HG02885 (cell line): ENCODE results near the gene OSBPL10.

Source experiments
- ATAC-seq: cut with Tn5 transposase; IDR thresholded peaks from one replicate; pipeline ENCODE4 v1.9.1; 2021; ENCODE audit warnings: mild to moderate bottlenecking; ENCODE audit not compliant: unreplicated experiment, poor library complexity

The OSBPL10 gene

GRCh38 chr3:31929826-31930502, 51.1 kb downstream of the OSBPL10 start:
- peak; percentile 39 for ATAC-seq

DNA sequence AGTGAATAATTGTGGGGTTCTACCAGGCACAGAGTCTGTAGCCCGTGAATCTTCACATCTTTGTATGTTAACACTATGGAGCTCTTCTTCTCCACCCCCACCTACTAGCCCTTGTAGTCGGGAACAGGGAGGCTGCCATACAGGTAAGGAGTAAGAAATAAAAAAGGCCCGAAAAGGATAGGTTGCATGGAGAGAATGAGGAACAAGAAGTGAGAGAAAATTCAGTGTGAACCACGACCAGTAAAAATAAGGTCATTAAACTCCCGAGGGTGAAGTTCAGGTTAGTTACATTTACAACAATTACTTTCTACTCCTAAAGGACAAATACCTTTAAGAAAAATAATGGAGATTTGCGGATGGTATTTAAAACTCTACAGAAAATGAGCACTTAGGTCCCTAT, 53.3 kb downstream of the OSBPL10 start:
- ATAC-seq, result no peak

DNA sequence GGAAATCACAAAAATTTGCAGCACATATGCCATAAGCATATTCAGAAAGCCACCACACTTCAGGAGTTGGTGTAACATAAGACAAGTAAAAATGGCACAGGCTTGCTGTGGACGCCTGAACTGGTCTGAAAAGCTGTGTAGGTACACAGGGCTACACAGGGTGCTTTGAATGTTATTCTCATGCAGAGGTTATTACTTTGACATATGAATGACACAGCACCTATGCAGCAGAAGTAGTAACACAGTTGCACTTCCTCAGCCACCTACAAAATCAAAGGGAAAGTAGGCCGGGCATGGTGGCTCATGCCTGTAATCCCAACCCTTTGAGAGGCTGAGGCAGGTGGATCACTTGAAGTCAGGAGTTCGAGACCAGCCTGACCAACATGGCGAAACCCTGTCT, 54.5 kb downstream of the OSBPL10 start:
- no peak for ATAC-seq

GRCh38 chr3:31925271-31925630, 55.8 kb downstream of the OSBPL10 start:
- ATAC-seq, result no peak

GRCh38 chr3:31924610-31925270, 56.3 kb downstream of the OSBPL10 start:
- no peak for ATAC-seq

DNA sequence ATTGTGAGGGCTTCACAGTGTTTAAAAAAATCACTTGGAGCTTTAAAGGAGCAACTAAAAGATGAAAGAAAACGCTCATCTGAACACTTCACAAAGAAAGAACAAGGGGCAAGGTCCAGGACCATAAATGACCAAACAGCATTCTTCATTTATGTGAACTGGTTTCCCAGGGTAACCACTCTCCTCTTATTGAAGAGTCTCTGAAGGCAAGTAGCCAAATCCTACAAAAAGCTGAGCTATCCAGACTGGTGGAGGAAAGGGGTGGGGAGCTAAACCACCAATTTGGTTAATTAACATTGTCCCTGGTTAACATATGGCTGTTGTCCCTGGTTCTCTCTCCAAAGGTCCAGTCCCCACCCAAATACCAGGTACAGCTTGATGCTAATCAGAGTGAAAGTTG, 58.1 kb downstream of the OSBPL10 start:
- no peak for ATAC-seq

- no peak for ATAC-seq
These were observed 59.2 kb downstream of the OSBPL10 start for GRCh38 chr3:31921837-31922236.

- no peak for ATAC-seq
These were observed 60.8 kb downstream of the OSBPL10 start for GRCh38 chr3:31920310-31920709.

DNA sequence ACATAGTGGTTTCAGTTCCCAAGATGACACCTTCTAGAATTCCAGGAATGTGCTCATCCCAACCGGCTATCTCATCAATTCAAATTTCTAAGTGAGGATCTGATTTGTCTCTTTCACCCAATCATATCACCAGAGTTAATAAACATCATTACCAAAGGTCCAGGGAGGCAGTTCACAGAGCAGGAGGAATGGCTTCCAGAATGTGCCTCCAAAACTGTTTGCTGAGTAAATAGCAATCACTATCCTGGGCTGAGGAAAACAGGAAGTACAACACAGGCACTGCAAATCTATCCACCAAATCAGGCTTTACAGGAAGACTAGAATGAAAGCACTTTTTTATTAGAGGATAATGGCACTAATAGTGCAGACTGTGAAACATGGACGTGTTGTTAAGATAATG, 61.5 kb downstream of the OSBPL10 start:
- no peak for ATAC-seq

- peak; percentile 60 for ATAC-seq
These were observed 62.6 kb downstream of the OSBPL10 start for GRCh38 chr3:31918179-31919150.

DNA sequence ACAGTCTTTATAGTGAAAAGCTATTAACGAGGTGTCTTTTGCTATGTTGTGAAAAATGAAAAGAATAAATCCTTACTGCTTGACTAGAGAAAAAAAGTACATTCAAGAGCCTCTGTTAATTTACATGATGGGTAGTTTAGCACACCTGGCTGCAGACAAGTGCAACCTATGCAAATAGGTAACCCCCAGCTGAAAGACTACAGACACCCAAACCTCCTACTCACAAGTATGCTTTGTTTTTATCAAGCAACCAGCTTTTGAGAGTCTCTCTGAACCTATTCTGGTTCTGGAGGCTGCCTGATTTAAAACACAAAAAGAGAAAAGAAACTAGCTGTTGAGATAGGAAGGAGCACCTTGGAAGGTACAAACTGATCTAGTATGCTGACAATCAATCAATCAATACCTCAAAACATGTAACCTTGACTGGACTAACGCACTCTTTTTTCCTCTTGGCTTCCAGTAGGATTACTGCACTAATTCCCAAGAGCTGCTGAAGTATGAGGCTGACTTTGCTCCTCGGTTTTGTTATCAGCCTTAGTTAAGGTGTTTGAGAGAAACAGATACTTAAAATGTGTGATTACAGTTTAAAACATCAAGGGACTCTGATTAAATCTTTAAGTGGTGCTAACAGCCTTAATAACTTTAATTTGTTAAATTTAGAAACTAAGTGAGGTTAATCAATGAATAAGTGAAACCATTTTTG, 63.6 kb downstream of the OSBPL10 start:
- peak; percentile 93 for ATAC-seq

GRCh38 chr3:31911643-31912042, 69.4 kb downstream of the OSBPL10 start:
- no peak for ATAC-seq

DNA sequence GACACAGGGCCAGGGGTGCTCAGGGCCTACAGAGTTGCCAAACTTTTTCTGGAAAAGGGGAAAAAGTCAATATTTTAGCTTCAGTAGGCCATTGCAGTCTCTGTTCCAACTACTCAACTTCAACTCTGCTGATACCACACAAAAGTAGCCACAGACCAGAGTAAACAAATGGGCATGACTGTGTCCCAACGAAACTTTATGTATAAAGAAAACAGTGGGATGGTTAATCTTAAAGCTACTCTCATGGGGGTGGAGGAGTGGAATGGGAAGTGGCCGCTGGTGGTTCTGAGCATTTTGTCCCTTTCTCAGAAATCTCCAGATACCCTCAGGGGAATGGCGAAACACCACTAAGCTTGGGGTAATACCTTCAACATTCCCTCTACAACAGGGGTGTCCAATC, 69.9 kb downstream of the OSBPL10 start:
- no peak for ATAC-seq

GRCh38 chr3:31909455-31909854, 71.6 kb downstream of the OSBPL10 start:
- no peak for ATAC-seq

DNA sequence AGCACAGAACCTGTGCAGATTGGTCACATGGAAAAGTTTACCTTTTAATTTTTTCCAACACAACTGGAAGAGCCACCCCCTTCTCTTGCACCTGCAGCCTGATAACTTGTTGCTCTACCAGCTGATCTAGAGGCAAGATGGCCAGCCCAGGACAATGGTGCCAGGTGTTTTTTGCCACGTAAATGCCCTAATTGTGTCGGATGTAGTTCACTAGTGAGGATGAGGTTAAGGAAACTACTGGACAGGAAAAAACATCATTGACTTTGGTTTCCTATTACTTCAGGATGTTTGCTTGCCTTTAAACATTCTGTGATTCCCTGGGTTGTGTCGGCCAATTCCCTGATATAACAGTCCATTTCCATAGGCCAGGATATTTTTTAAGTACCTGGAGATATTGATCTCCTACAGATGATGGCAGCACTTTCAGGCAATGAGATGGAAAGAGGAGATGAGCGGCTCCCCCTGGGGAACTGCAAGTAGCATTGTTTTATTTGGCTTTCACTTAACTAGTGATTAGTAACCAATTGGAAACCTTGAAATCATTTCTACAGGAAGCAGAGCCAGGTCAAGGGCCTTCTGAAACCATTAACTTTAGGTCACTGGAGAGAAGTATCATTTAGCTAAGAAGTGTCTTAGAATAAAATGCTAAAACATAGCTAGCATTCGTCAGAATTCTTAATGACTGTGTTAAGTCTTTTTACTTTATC, 72.5 kb downstream of the OSBPL10 start:
- no peak for ATAC-seq

DNA sequence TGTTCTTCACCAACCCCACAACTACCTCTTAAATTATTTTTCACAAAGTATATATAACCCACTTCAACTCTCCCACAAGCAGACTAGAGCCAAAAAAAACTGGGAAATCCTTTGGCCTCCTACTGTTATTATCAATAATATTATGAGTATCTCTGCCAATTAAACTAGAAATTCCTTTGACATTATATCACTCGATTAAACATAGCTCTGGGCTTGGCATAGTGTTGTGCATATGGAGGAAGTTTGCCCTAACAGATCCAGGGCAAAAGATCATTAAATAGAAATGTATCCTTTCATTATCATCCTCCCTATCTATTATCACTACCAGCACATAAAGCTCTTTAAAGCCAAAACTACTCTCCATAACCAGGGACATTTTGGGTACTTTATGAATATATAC, 74.9 kb downstream of the OSBPL10 start:
- ATAC-seq, result no peak

DNA sequence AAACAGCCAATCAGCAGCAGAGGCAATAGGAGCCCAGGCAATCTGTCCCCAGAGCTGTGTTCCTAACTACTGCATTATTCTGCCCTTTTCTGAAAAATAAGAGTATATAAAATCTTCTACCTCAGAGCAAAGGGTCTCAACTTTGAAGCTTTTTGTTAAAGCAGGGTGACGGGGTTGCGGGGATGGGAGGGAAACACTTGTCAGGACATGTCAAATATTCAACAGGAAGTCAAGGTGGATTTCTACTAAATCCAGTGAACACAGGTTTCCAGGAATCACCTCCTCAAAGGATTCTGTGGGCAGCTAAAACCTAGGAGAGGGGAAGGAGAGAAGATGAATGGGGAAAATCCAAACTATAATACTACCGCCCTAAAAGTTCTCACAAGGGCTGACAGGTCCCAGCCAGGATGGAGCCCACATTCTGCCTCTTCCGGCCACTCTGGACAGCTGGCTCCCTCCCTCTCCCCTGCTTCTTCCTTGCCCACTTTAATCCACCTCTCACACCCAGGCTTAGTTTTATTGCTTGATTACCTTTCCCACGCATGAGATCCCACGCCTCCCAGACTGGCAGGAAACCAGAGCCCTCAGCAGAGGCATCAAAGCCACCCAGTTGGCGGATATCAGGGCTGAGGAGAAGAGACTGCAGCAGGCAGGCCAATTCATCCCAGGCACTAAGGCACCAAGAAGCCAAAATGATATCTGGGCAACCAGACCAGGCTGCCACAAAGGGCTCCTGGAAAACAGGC, 77.2 kb downstream of the OSBPL10 start:
- no peak for ATAC-seq

GRCh38 chr3:31900583-31900982, 80.5 kb downstream of the OSBPL10 start:
- ATAC-seq, result no peak
